ENCODE results near the gene LRP5. TPM values are rescaled to one million over a fixed set of nuclear protein-coding genes. Genes with fewer than 3 reads are reported as not detected.
A peak's percentile ranks its signal among the peaks of the same experiment; 100 is the strongest.

LRP5 gene
- polyA plus RNA-seq, 3 donors = 0.23 to 0.29 TPM; not detected in 1

GRCh38 chr11:68470304-68470811 lies 158.0 kb downstream of the LRP5 start:
- peaks cover 97% of the 10 kb centered on the region for H4K20me1 ChIP-seq (ENCODE audit: insufficient read depth, low read length)

More at GRCh38 chr11:68470304-68470811, 158.0 kb downstream of the LRP5 start:
- H3K4me3 ChIP-seq (replicated peaks in 1 of 3; ENCODE audit: low read depth in 2 of 3, low read length in 3 of 3) = no peak overlapping the region
- Mint-ChIP-seq H3K27me3 (ENCODE audit: low read depth in 3 of 3) (no peaks in the 10 kb centered on the region), H3K27ac (peak overlapping the region in 4 of 7 donors; percentile 2 to 48 (median 36)), H3K9me3 (peaks cover 0 to 3% (median 0%) of the 10 kb centered on the region in 7 donors), H3K4me1 (peaks cover 75% of the 10 kb centered on the region), H3K4me3 (no peak overlapping the region), H3K36me3 (peaks cover 8 to 25% of the 10 kb centered on the region in 2 donors)
- no peak for TF ChIP-seq CTCF (IDR thresholded peaks at IDR 0.05)
- intact Hi-C loops (cut with micrococcal nuclease) = no loop called here
- peaks cover 99% of the 10 kb centered on the region for H3K79me2 ChIP-seq (ENCODE audit: insufficient read depth, low read length)
- no peaks in the 10 kb centered on the region for H3K27me3 ChIP-seq (ENCODE audit: control insufficient read depth in 2 of 2, insufficient read depth in 2 of 2, low read length in 2 of 2)
- DNase-seq = no peak
- H3K9ac ChIP-seq (ENCODE audit: insufficient read depth, low read length, poor library complexity, severe bottlenecking) = no peak overlapping the region
- WGBS (ENCODE audit: insufficient coverage) = 95% methylated on average over 4 of the region's 4 CpGs
- H3K9me3 ChIP-seq (replicated peaks in 1 of 2; ENCODE audit: control insufficient read depth in 1 of 2, insufficient read depth in 1 of 2, low read length in 2 of 2) = no peaks in the 10 kb centered on the region
- no peak overlapping the region for H3K4me2 ChIP-seq (replicated peaks; ENCODE audit: extremely low read depth, low read length, poor library complexity, severe bottlenecking)
- H3K27ac ChIP-seq (ENCODE audit: low read depth in 1 of 2, low read length in 2 of 2) = no peak overlapping the region
- no peak overlapping the region for H2AFZ ChIP-seq (ENCODE audit: insufficient read depth, low read depth, low read length, poor library complexity, severe bottlenecking)
- peaks cover 0 to 6% of the 10 kb centered on the region in 2 donors for H3K36me3 ChIP-seq (replicated peaks in 1 of 2; ENCODE audit: control insufficient read depth in 1 of 2, insufficient read depth in 2 of 2, low read length in 2 of 2)
- H3K4me1 ChIP-seq (ENCODE audit: control insufficient read depth in 1 of 2, insufficient read depth in 2 of 2, low read length in 2 of 2) = peaks cover 49 to 58% of the 10 kb centered on the region in 2 donors

Data from CD14-positive monocyte (primary cell).